Gastroesophageal sphincter (tissue), 3 donors: ENCODE data around the gene EFCAB3.

ENCODE experiments used
- CTCF ChIP-seq, 4 experiments: fragments of 200-600 bp in 2 of 4; fragments of 450-650 bp in 2 of 4; sonication (generic) in 1 of 4; IDR thresholded peaks; one replicate each; pipeline ENCODE4 v1.5.1; 2017 to 2019; ENCODE audit warnings: antibody characterized with exemption in 4 of 4, mild to moderate bottlenecking in 2 of 4, moderate library complexity in 2 of 4
- EP300 ChIP-seq: sonication (generic); formaldehyde crosslinking; IDR thresholded peaks from one replicate; pipeline ENCODE4 v1.6.1; 2017; ENCODE audit warnings: antibody characterized with exemption, mild to moderate bottlenecking
- POLR2A ChIP-seq, 2 donors: fragments of 450-650 bp; IDR thresholded peaks; one replicate each; pipeline ENCODE4 v1.6.1; 2017; ENCODE audit warnings: antibody characterized with exemption in 2 of 2, mild to moderate bottlenecking in 2 of 2, moderate library complexity in 1 of 2
- POLR2AphosphoS5 ChIP-seq: sonication (generic); formaldehyde crosslinking; IDR thresholded peaks from one replicate; pipeline ENCODE4 v1.6.1; 2017; ENCODE audit warnings: antibody characterized with exemption

- TF ChIP-seq POLR2AphosphoS5 (no peak), CTCF (IDR thresholded peaks at IDR 0.05) (no peak), POLR2A (IDR thresholded peaks at IDR 0.05) (no peak), EP300 (no peak)
Measured at GRCh38 chr17:62366191-62366590, 14.2 kb upstream of the EFCAB3 start.
